MG63 (cell line): ENCODE data around the gene PLA2R1. TPM values are rescaled to one million over a fixed set of nuclear protein-coding genes. Genes with fewer than 3 reads are reported as not detected.

Source experiments
- total RNA-seq: library from RNA; depleted of rRNA; stranded (reverse); fragments of >200 nt; shearing (Covaris generic); gene quantifications from 2 replicates; pipeline ENCODE4 v1.2.3, GENCODE V29; 2014; ENCODE audit warnings: low replicate concordance; rRNA removed

PLA2R1 gene
- total RNA-seq, 1 experiment from 2014 or later, result 0.36 TPM

Other genes with a start within 250 kb of the PLA2R1 start
- 0.07 TPM in 1 of 2 replicates, not detected in the other for gene LY75, start 157.9 kb downstream of the PLA2R1 start, total RNA-seq
- gene ITGB6, start 137.7 kb upstream of the PLA2R1 start, total RNA-seq, result not detected in 2 replicates